Mucosa of descending colon (tissue), 3 donors: ENCODE data around the gene RAB23. TPM values are rescaled to one million over a fixed set of nuclear protein-coding genes. Genes with fewer than 3 reads are reported as not detected.

Experiments
- ATAC-seq: fragments of 200-7000 bp; cut with Tn5 transposase; one replicate; pipeline ENCODE4 v1.9.1; 2020; ENCODE audit warnings: mild to moderate bottlenecking, moderate library complexity
- DNase-seq, 3 donors: peaks; one replicate each; pipeline ENCODE4 v3.0.0-alpha.2; 2020
- H3K36me3 ChIP-seq: fragments of 200-600 bp; one replicate; pipeline ENCODE4 v1.8.0; 2021; ENCODE audit warnings: low read depth, mild to moderate bottlenecking
- H3K4me1 ChIP-seq: fragments of 200-600 bp; one replicate; pipeline ENCODE4 v1.8.0; 2021; ENCODE audit warnings: low read depth, mild to moderate bottlenecking
- H3K4me3 ChIP-seq: fragments of 200-600 bp; one replicate; pipeline ENCODE4 v1.8.0; 2021; ENCODE audit warnings: mild to moderate bottlenecking
- H3K9me3 ChIP-seq: fragments of 200-600 bp; one replicate; pipeline ENCODE4 v1.8.0; 2021; ENCODE audit warnings: mild to moderate bottlenecking
- intact Hi-C, 2 donors: fragments of 100-400 bp; cut with DNase I in 1 of 2; cut with micrococcal nuclease in 1 of 2; formaldehyde crosslinking; loops; one replicate each; pipeline versions ENCODE4 v1.11.0 to v1.11.1; 2022; cut with DNase I, micrococcal nuclease
- long read RNA-seq, 2 donors: library from polyadenylated mRNA; unstranded; transcript quantifications; one replicate each; pipeline ENCODE4 v2.0.0, GENCODE V29; 2019 to 2021
- total RNA-seq, 3 donors: library from RNA; stranded (reverse); fragmentation: NEBNext Ultra II Directional in 2 of 3; extraction: Animal tissue kit (Norgen Biotek cat#: 25700) in 2 of 3; gene quantifications; one replicate each; pipeline versions ENCODE4 v1.2.1 to v1.2.4, GENCODE V29; 2021 to 2023
- TF ChIP-seq, protein P1 (sequence below): fragments of 200-600 bp; IDR thresholded peaks from one replicate; pipeline ENCODE4 v1.8.0; 2022; ENCODE audit warnings: antibody characterized with exemption, mild to moderate bottlenecking
- donor health status: DM: no; HTN: no; CAD: no; lungs with moderate emphysema.
- donor health status: DM: no; HTN: no; CAD: no.
- donor health status: DM: no; HTN: yes; CAD: no.

RAB23 gene
- 100 to 1,000 TPM in 1 of 3 donors, 1 to 10 TPM in 2; 2.9 to 109 (median 8.7) TPM for total RNA-seq
- long read RNA-seq, donor 1, full-length matches to known transcripts: 143 of 182 reads
- long read RNA-seq, donor 1, partial matches to known transcripts: 0 of 182 reads
- long read RNA-seq, donor 1, other reads (novel, unspliced or antisense): 39 of 182 reads
- long read RNA-seq, donor 2, partial matches to known transcripts: 1 of 1 reads
- long read RNA-seq, donor 2, other reads (novel, unspliced or antisense): 0 of 1 reads

DNA sequence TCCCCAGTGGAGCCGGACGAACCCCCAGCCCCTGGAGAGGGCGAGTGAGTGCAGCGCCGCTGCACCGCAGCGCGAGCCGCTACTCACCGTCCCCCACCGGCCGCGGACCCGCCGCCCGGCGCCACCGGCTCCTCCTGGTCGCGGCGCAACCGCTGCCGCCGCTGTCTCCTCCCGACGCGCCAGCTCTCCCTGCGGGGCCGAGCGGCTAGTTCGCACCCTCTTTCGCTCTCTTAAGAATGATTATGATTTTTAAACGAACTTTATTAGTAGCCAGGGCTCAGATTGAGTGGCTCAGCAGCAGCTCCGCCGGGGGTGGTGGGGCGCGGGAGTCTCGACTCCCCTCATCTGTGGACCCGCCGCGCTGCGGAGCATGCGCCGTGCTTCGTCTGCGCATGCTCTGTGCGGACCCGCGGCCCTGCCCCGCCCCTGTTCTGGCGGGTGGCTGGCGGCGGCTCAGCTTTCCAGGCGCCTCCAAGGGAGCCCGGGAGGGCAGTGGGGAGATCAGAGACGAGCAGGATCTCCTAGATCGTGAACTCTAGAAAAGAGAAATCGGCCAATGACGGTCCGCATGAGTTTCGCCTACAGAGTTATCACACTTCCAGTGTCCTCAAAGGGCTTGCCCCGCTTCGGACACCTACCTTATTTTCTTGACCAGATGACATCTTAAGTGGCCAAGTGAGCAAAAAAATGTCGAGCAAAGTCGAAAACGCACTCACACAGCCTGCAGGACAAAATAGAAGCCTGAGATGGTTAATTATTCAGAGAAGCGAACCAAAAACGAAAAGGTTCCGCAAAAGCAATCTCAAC is at the start of gene RAB23:
RAB23 (minus strand) TSS at position 372 of the 807 bp plus-strand sequence. CDS start 11,927 bp downstream, outside the sequence.
- TF ChIP-seq, protein P1, sequence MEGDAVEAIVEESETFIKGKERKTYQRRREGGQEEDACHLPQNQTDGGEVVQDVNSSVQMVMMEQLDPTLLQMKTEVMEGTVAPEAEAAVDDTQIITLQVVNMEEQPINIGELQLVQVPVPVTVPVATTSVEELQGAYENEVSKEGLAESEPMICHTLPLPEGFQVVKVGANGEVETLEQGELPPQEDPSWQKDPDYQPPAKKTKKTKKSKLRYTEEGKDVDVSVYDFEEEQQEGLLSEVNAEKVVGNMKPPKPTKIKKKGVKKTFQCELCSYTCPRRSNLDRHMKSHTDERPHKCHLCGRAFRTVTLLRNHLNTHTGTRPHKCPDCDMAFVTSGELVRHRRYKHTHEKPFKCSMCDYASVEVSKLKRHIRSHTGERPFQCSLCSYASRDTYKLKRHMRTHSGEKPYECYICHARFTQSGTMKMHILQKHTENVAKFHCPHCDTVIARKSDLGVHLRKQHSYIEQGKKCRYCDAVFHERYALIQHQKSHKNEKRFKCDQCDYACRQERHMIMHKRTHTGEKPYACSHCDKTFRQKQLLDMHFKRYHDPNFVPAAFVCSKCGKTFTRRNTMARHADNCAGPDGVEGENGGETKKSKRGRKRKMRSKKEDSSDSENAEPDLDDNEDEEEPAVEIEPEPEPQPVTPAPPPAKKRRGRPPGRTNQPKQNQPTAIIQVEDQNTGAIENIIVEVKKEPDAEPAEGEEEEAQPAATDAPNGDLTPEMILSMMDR: no peak
- Histone ChIP-seq H3K36me3 (no peaks in the 10 kb centered on the region), H3K9me3 (no peaks in the 10 kb centered on the region), H3K4me1 (peaks cover 3% of the 10 kb centered on the region), H3K4me3 (peak within 1 kb of the TSS; percentile 86)
- intact Hi-C loops: no loop called here
- ATAC-seq (peak; percentile 96), DNase-seq (peak; percentile 83 to 92 (median 88))

DNA sequence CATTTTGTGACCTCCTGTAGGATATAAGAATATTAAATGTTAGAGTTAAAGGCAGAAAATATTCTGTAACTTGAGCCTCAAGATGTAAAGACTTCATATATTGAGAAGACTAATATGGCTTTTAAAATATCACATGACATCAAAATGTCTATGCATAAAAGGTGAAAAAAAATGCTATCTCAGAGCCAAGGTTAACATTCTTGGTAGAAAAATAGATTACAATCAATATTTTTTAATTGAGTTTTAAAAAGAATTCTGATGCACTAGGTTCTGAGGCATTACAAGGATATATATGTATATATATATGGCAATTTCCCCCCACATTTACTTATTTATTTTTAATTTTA is 46.2 kb upstream of the RAB23 start:
- ATAC-seq (no peak), DNase-seq (no peak)
- H3K9me3 ChIP-seq: no peaks in the 10 kb centered on the region
- no peaks in the 10 kb centered on the region for H3K36me3 ChIP-seq
- TF ChIP-seq, protein P1: no peak
- intact Hi-C loops: loop anchor here in 1 of 2 donors (5.0 kb wide), 1 partner anchor 49 kb away; the partner anchor contains the start of gene PRIM2
- no peak overlapping the region for H3K4me3 ChIP-seq
- H3K4me1 ChIP-seq: no peaks in the 10 kb centered on the region

DNA sequence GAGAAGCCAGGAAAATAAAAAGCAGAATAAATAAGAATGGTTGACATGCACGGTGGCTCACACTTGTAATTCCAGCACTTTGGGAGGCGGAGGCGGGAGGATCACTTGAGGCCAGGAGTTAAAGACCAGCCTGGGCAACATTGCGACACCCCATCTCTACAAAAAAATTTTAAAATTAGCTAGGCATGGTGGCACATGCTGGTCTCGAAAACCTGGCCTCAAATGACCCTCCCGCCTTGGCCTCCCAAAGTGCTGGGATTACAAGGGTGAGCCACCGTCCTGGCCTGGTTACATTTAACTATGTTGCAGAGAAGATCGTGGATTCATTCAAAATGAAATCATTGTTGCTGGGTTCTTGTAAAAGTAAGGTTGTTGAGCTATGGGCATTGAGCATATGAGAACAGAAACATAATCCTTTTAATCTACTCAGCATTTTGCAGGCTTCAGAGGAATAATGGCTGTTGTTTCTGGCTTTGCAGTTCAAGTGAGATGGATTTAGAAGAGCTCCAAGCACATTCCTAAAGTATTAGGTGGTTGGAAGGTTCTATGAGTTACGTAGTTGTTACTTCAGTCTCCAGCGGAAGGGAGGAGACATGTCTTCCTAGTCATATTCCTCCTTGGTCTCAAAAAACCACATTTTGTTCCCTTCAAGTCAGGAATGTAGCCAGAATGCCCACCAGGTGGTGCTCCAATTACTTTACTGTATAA is 45.6 kb upstream of the RAB23 start:
- TF ChIP-seq, protein P1: no peak
- no peak overlapping the region for H3K4me3 ChIP-seq
- DNase-seq (peak in 1 of 3 donors; percentile 78), ATAC-seq (peak; percentile 65)
- no peaks in the 10 kb centered on the region for H3K9me3 ChIP-seq
- intact Hi-C loops: loop anchor here in 1 of 2 donors (5.0 kb wide), 1 partner anchor 50 kb away; the partner anchor contains the start of gene PRIM2
- H3K4me1 ChIP-seq: no peaks in the 10 kb centered on the region
- no peaks in the 10 kb centered on the region for H3K36me3 ChIP-seq

DNA sequence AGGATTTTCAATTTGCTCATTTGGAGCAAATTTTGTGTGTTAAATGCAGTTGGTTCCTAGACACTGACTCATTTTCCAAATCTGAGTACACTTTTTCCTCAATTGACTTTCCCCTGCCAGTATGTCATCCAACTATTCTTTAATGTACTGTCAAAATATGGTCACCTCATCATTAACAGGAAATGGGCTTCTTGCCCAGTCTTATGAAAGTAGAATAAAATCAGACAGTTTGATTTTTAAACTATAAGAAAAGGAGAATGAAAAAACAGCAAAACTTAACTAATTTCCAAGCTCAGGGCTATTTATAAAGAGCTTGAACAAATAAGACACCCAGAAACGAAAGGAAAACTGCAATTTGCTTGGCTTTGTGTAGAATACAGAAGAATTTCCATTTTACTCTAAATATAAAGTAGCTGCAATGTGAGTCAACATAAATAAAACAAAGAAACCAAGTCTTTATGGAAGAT is 43.7 kb upstream of the RAB23 start:
- Histone ChIP-seq H3K36me3 (no peaks in the 10 kb centered on the region), H3K4me1 (no peaks in the 10 kb centered on the region), H3K4me3 (no peak overlapping the region), H3K9me3 (no peaks in the 10 kb centered on the region)
- TF ChIP-seq, protein P1: no peak
- no peak for DNase-seq
- intact Hi-C loops: loop anchor here in 1 of 2 donors (5.0 kb wide), 1 partner anchor 52 kb away; the partner anchor contains the start of gene PRIM2
- no peak for ATAC-seq

DNA sequence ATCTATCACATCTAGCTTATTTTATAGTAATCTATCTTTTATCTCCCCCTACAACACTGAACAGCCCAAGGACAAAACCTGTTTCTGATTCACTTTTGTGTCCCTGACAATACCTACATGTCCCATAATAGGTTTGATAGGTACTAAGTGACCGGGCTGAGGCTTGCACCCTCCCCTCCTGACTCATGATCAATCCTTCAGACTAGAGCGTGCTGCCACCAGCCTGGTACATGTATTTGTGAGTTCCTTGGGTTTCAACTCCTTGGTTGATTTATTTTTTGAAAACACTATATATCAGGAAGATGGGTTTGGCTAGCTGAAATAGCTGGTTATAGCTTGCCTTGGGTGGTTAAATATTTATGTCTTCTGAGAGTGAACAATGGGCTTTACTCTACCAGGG is 41.6 kb upstream of the RAB23 start:
- TF ChIP-seq, protein P1: no peak
- intact Hi-C loops: no loop called here
- H3K4me3 ChIP-seq: no peak overlapping the region

More for the DNA sequence above, 41.6 kb upstream of the RAB23 start:
- Histone ChIP-seq H3K9me3 (no peaks in the 10 kb centered on the region), H3K4me1 (no peaks in the 10 kb centered on the region), H3K36me3 (no peaks in the 10 kb centered on the region)
- DNase-seq (no peak), ATAC-seq (no peak)
